Subcutaneous abdominal adipose tissue (tissue), 5 donors: ENCODE results near the gene AGPAT1.
"Not testable (repeated sequence)": the region's sequence is repeated elsewhere in the genome, so short reads cannot be mapped to it uniquely, and the experiment has no call there.

Experiments
- H3K27ac ChIP-seq: one replicate; pipeline ENCODE4 v1.7.0; 2013; ENCODE audit warnings: low read depth, mild to moderate bottlenecking, inconsistent platforms, low read length, moderate library complexity
- H3K27me3 ChIP-seq, 5 donors: one replicate each; pipeline ENCODE4 v1.7.0; 2013; ENCODE audit warnings: low read length in 5 of 5, inconsistent platforms in 1 of 5; ENCODE audit not compliant: control insufficient read depth in 5 of 5, insufficient read depth in 4 of 5
- H3K36me3 ChIP-seq, 5 donors: one replicate each; pipeline ENCODE4 v1.7.0; 2013; ENCODE audit warnings: low read length in 5 of 5; ENCODE audit not compliant: control insufficient read depth in 5 of 5, insufficient read depth in 5 of 5
- H3K4me1 ChIP-seq, 5 donors: one replicate each; pipeline ENCODE4 v1.7.0; 2013; ENCODE audit warnings: low read length in 5 of 5, mild to moderate bottlenecking in 3 of 5, moderate library complexity in 1 of 5; ENCODE audit not compliant: control insufficient read depth in 5 of 5, insufficient read depth in 5 of 5
- H3K4me3 ChIP-seq, 5 donors: one replicate each; pipeline ENCODE4 v1.7.0; 2013; ENCODE audit warnings: low read length in 5 of 5, low read depth in 1 of 5
- H3K9ac ChIP-seq, 5 donors: one replicate each; pipeline ENCODE4 v1.7.0; 2013; ENCODE audit warnings: low read length in 5 of 5, mild to moderate bottlenecking in 4 of 5, moderate library complexity in 3 of 5
- H3K9me3 ChIP-seq, 5 donors: one replicate each; pipeline ENCODE4 v1.7.0; 2013; ENCODE audit warnings: low read length in 5 of 5; ENCODE audit not compliant: control insufficient read depth in 5 of 5
- donor health status: healthy.
- donor health status: healthy.
- donor health status: healthy.
- donor health status: healthy.
- donor health status: healthy.

The AGPAT1 gene

GRCh38 chr6:32214126-32214525 lies 38.2 kb upstream of the AGPAT1 start:
- no peaks in the 10 kb centered on the region for H3K27me3 ChIP-seq
- H3K4me1 ChIP-seq, result peaks cover 0 to 23% (median 0%) of the 10 kb centered on the region in 5 donors

GRCh38 chr6:32213649-32214048 lies 37.8 kb upstream of the AGPAT1 start:
- Histone ChIP-seq H3K27ac (no peak overlapping the region), H3K36me3 (peaks cover 0 to 60% (median 32%) of the 10 kb centered on the region in 5 donors), H3K27me3 (no peaks in the 10 kb centered on the region), H3K9me3 (no peaks in the 10 kb centered on the region), H3K4me1 (peaks cover 0 to 20% (median 0%) of the 10 kb centered on the region in 5 donors), H3K9ac (no peak overlapping the region), H3K4me3 (no peak overlapping the region)

More at GRCh38 chr6:32214126-32214525, 38.2 kb upstream of the AGPAT1 start:
- H3K9ac ChIP-seq, result no peak overlapping the region
- H3K36me3 ChIP-seq, result peaks cover 0 to 63% (median 32%) of the 10 kb centered on the region in 5 donors
- H3K9me3 ChIP-seq, result no peaks in the 10 kb centered on the region
- no peak overlapping the region for H3K4me3 ChIP-seq
- H3K27ac ChIP-seq, result no peak overlapping the region

DNA sequence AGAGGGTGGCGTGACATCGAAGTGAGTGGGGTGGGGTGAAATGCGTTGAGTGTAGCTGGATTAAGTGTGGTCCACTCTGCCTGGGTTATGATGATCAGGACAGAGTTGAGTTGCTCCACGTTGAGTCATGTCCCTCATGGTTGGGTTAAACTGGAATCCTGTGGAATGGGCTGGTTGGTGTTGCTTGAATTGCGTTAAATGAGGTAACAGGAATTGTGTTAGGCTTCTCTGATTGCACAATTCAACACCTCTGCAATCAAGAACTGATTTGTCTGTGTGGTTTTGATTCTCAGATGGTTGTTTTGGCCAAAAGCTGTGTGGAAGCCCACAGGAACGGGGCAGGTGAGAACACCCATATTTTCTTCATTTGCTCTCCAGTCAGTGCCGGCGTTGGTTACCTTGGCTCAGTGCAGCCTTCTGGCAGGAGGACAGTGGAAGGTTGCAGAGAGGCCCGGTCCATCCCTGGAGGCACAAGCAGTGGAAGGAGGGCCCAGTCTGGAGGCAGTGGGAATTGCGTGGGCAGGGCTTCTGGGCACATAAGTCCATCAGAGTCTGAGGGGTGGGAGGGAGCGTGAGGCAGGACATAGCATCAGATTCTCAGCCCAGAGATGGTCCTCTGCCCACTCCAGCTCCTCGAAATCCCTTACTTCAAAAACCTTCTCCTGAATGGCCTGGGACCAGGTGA lies 36.3 kb upstream of the AGPAT1 start:
- H3K27ac ChIP-seq, result no peak overlapping the region
- peaks cover 0 to 7% (median 0%) of the 10 kb centered on the region in 5 donors for H3K4me1 ChIP-seq
- H3K36me3 ChIP-seq, result peaks cover 0 to 51% (median 25%) of the 10 kb centered on the region in 5 donors
- H3K9me3 ChIP-seq, result no peaks in the 10 kb centered on the region
- H3K4me3 ChIP-seq, result no peak overlapping the region
- H3K27me3 ChIP-seq, result no peaks in the 10 kb centered on the region
- H3K9ac ChIP-seq, result no peak overlapping the region

DNA sequence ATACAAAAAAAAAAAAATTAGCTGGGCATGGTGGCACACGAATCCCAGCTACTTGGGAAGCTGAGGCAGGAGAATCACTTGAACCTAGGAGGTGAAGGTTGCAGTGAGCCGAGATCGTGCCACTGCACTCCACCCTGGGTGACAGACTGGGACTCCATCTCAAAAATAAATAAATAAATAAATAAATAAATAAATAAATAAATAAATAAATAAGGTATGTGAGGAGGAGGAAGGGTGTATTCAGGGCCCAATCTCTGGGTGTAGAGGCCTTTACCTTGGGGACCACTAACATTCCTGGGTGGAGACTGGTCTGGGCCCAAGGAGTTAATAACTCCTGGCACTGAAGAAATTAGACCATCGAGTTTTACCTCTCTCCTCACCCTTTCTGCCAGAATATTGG lies 35.5 kb upstream of the AGPAT1 start:
- not testable (repeated sequence) for H3K4me1 ChIP-seq, H3K27me3 ChIP-seq

DNA sequence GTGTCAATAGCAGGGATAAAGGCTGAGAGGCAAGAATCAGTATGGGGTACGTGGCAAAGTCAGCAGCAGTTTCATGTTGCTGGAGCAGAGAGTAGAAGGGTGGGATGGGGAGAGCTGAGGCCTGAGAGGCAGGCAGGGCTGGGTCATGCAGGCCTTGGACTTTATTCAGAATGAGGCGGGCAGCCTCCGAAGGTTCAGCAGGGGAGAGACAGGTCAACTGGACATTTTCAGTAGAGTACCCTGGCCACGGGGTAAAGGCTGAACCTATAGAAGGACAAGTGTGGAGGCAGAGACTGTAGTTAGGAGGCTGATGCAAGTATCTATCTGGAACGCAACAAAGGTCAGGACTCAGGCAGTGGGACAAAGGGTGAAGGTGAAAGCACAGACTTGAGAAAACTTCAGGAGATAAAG lies 34.3 kb upstream of the AGPAT1 start:
- no peaks in the 10 kb centered on the region for H3K9me3 ChIP-seq

More for the DNA sequence above, 35.5 kb upstream of the AGPAT1 start:
- not testable (repeated sequence) for H3K9ac ChIP-seq, H3K9me3 ChIP-seq, H3K4me3 ChIP-seq, H3K27ac ChIP-seq
- peaks cover 0 to 43% (median 21%) of the 10 kb centered on the region in 5 donors for H3K36me3 ChIP-seq

GRCh38 chr6:32208996-32209395 lies 33.1 kb upstream of the AGPAT1 start:
- Histone ChIP-seq H3K36me3 (peaks cover 0 to 42% (median 22%) of the 10 kb centered on the region in 5 donors), H3K27me3 (peaks cover 0 to 2% (median 0%) of the 10 kb centered on the region in 5 donors), H3K9me3 (no peaks in the 10 kb centered on the region), H3K27ac (no peak overlapping the region), H3K4me3 (no peak overlapping the region), H3K4me1 (peaks cover 0 to 4% (median 0%) of the 10 kb centered on the region in 5 donors), H3K9ac (no peak overlapping the region)

More for the DNA sequence above, 34.3 kb upstream of the AGPAT1 start:
- H3K4me3 ChIP-seq, result no peak overlapping the region
- no peak overlapping the region for H3K27ac ChIP-seq
- H3K4me1 ChIP-seq, result no peaks in the 10 kb centered on the region
- H3K9ac ChIP-seq, result no peak overlapping the region
- H3K36me3 ChIP-seq, result peaks cover 0 to 37% (median 21%) of the 10 kb centered on the region in 5 donors
- H3K27me3 ChIP-seq, result no peaks in the 10 kb centered on the region

- H3K27ac ChIP-seq, result no peak overlapping the region
- H3K4me1 ChIP-seq, result peaks cover 0 to 11% (median 0%) of the 10 kb centered on the region in 5 donors
- H3K4me3 ChIP-seq, result no peak overlapping the region
- no peak overlapping the region for H3K9ac ChIP-seq
- H3K36me3 ChIP-seq, result peaks cover 0 to 38% (median 25%) of the 10 kb centered on the region in 5 donors
- no peaks in the 10 kb centered on the region for H3K9me3 ChIP-seq
- peaks cover 0 to 11% (median 6%) of the 10 kb centered on the region in 5 donors for H3K27me3 ChIP-seq
Measured at GRCh38 chr6:32204268-32204715, 28.4 kb upstream of the AGPAT1 start.

DNA sequence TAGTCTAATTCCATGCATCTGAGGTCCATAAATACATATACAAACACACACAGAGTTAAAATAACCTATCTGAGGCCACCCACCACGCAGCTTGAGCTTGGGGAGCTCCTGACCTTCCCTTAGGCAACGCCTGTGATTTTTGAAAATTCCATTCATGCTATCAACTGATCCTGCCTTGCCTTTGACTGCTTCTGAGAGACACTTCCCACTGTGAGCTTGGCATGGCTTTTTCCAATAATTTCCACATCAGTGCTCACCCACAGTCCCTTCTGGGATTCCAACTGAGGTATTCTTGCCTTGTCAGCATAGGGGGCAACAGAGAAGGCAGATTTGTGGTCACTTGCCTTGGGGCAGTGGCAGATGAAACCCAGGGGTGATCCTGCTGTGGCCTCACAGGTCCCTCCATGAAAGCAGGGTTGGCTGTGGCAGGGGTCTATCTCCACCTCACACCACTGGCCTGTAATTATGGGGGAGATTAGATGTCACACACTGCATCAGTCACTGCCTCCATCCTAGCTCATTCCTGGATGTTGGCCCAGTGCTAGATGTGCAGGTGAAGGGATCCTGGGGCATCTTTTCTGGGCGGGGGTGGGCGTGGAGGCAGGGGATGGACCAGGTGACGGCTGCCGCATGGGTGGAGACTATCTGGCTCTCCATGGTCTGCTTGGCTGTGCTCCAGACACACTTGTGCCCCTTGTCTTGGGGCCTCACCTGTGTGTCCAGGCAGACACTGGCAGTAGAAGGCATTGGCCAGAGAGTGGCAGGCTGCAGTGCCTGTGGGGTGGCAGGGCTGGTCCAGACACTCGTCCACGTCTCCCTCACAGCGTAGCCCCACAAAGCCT lies 27.8 kb upstream of the AGPAT1 start:
- Histone ChIP-seq H3K4me3 (no peak overlapping the region), H3K36me3 (peaks cover 0 to 38% (median 21%) of the 10 kb centered on the region in 5 donors)

DNA sequence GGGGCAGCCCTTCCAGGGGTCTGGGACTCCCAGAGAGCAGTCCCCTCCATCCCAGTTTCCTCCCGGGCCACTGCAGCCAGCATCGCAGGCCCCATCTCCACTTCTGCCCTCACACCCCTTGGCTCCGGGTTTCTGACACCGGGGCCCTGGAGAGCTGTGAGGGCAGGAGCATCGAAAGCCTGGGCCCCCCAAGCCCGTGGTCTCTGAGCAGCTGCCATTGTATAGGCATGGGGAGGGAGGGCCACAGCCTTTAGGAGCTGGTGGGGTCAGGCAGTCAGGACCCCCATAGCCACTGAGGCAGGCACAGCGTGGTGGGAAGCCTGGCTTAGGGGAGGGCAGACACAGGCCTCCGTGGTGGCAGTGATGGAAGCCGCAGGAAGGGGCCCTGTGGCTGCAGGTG lies 26.3 kb upstream of the AGPAT1 start:
- no peak overlapping the region for H3K9ac ChIP-seq
- no peaks in the 10 kb centered on the region for H3K9me3 ChIP-seq
- peaks cover 0 to 43% (median 21%) of the 10 kb centered on the region in 5 donors for H3K36me3 ChIP-seq
- H3K27me3 ChIP-seq, result peaks cover 0 to 11% (median 6%) of the 10 kb centered on the region in 5 donors
- no peak overlapping the region for H3K27ac ChIP-seq
- H3K4me3 ChIP-seq, result no peak overlapping the region
- peaks cover 2 to 26% (median 4%) of the 10 kb centered on the region in 5 donors for H3K4me1 ChIP-seq

More for the DNA sequence above, 27.8 kb upstream of the AGPAT1 start:
- no peak overlapping the region for H3K27ac ChIP-seq
- no peaks in the 10 kb centered on the region for H3K9me3 ChIP-seq
- H3K27me3 ChIP-seq, result peaks cover 0 to 11% (median 6%) of the 10 kb centered on the region in 5 donors
- peaks cover 0 to 13% (median 0%) of the 10 kb centered on the region in 5 donors for H3K4me1 ChIP-seq
- no peak overlapping the region for H3K9ac ChIP-seq
